Middle frontal gyrus (tissue), 1 donor: ENCODE data around the gene DTNBP1.

Experiments
- DNase-seq: peaks from one replicate; pipeline ENCODE4 v3.0.0-alpha.2; 2015; ENCODE audit warnings: low spot score; ENCODE audit errors: extremely low spot score

Gene DTNBP1

DNA sequence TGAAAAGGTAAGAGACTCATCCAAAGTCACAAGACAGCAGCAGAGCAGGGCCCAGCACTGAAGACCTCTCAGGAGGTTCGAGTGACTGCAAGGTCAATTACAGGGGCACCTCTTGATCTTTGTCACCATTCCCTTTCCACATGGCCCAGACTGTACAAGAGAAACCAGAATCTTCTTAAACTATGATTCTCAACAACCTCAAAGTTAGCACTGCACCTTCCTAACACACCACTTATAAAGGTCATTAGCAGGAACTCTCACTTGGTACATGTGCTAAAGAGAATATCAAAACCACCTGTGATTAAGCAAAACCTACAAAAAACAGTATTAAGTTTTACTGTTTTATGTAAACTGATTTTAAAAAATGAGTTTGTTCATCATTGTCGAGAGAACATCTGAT is 70.2 kb downstream of the DTNBP1 start:
- DNase-seq = no peak

GRCh38 chr6:15588971-15589634 is 73.7 kb downstream of the DTNBP1 start:
- no peak for DNase-seq

GRCh38 chr6:15586503-15586902 is 76.3 kb downstream of the DTNBP1 start:
- DNase-seq = no peak

GRCh38 chr6:15585760-15586214 is 77.0 kb downstream of the DTNBP1 start:
- DNase-seq = no peak

DNA sequence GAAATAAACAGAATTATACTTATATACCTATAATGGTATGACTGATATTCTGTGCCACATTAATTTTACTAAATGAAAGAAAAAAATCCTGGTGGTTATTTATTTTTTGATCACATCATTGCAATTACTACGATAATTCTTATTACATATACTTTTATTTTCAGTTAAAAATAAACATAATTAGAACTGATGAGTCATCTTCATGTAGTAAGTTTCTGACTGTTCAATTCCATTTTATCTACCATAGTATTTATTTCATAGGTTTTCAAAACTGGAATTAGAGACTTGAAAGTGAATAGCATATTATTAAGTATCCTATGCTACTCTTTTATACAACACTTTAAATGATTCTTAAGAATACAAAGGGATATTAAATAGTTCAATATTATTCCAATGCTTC is 80.3 kb downstream of the DTNBP1 start:
- DNase-seq = no peak

- no peak for DNase-seq
Measured at GRCh38 chr6:15581751-15582150, 81.1 kb downstream of the DTNBP1 start.

GRCh38 chr6:15580326-15580725 is 82.5 kb downstream of the DTNBP1 start:
- no peak for DNase-seq

GRCh38 chr6:15578716-15579391 is 84.0 kb downstream of the DTNBP1 start:
- DNase-seq = no peak

DNA sequence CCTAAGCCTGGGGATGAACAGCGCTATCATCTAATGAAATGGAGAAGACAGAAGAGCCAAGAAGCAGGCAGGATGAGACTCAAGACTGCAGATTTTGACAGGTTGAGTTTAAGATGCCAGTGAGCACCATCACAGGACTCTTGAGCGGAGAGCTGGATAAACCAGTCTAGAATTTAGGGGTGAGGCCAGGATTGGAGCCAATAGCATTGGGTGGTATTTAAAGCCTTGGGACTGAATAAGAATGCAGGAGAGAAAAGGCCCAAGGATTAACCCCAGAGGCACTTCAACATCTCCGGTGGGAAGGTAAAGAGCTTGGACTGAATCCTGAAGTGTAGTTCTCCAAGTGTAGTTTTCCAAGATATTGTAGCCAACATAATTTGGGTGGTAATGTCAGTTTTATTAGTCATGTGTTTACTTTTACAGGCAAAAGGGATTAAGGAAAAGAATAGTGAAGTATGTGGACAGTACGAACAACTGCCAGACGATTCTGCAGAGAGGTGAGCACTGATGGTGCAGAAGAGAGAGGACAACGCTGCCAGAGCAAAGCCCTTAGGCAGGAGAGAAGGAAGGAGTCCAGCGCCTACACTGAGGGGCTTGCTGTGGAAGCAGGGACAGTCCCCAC is 85.2 kb downstream of the DTNBP1 start:
- DNase-seq = no peak

GRCh38 chr6:15577106-15577505 is 85.7 kb downstream of the DTNBP1 start:
- DNase-seq = no peak

GRCh38 chr6:15575357-15576033 is 87.3 kb downstream of the DTNBP1 start:
- DNase-seq = no peak

GRCh38 chr6:15574486-15574885 is 88.3 kb downstream of the DTNBP1 start:
- DNase-seq = no peak

DNA sequence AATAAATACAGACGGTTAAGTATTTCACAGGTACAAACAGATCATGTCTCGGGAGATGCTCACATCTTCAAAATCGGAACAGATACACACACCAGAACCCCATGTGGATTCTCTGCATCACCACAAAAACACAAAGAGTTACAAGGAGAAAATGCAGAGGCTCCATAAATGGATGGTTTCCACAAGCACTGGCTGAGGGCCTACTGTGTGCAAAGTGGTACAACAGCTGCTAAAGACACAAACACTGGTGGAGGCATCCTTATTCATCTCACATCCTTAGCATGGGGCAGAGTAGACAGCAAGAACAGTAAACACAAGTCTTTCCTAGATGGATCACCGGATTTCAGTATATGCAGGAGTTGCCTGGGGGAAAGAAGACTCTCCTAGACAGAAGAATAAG is 88.8 kb downstream of the DTNBP1 start:
- DNase-seq = no peak

GRCh38 chr6:15573384-15573783 is 89.4 kb downstream of the DTNBP1 start:
- DNase-seq = no peak

DNA sequence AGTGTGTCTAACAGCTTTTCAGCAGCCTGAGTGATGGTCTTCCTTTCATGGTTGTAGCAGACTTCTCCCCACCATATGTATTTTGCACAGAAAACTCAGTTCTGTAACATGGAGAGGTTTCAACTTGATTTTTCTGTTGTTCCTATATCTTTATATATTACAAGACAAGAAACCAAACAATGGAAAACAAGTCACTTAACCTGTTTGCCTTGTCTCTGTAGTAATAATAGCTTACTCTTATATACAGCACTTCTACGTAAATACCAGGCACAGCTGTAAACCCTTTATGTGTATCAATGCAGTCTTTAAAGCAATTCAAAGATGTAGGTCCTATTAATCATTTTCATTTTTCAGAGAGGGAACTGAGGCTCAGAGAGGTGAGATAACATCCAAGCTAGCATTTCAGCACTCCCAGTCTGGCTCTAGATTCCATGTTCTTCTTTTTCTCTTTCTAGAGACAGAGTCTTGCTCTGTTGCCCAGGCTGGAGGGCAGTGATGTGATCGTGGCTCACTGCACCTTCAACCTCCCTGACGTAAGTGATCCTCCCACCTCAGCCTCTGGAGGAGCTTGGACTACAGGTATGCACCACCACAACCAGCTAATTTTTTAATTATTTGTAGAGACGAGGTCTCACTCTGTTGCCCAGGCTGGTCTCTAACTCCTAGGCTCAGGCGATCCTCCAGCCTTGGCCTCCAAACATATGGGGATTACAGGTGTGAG is 90.4 kb downstream of the DTNBP1 start:
- DNase-seq = no peak

DNA sequence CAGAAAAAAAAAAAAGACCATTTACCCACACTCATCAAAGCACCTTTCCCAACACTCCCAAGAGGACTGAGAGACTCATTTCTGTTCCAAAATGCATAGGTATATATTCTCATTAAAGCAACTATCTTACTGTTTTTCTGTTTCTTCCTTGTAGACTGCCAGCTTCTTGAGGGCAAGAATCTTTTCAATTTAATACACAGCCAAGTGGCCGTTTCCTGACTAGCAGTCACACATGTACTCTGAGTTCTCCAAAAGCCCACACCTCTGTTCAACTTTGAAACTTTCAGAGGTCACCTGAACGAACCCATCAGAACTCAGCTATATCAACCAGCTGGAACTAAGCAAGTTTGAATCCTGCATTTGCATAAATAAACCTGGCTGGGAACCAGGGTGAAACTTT is 92.7 kb downstream of the DTNBP1 start:
- DNase-seq = no peak

DNA sequence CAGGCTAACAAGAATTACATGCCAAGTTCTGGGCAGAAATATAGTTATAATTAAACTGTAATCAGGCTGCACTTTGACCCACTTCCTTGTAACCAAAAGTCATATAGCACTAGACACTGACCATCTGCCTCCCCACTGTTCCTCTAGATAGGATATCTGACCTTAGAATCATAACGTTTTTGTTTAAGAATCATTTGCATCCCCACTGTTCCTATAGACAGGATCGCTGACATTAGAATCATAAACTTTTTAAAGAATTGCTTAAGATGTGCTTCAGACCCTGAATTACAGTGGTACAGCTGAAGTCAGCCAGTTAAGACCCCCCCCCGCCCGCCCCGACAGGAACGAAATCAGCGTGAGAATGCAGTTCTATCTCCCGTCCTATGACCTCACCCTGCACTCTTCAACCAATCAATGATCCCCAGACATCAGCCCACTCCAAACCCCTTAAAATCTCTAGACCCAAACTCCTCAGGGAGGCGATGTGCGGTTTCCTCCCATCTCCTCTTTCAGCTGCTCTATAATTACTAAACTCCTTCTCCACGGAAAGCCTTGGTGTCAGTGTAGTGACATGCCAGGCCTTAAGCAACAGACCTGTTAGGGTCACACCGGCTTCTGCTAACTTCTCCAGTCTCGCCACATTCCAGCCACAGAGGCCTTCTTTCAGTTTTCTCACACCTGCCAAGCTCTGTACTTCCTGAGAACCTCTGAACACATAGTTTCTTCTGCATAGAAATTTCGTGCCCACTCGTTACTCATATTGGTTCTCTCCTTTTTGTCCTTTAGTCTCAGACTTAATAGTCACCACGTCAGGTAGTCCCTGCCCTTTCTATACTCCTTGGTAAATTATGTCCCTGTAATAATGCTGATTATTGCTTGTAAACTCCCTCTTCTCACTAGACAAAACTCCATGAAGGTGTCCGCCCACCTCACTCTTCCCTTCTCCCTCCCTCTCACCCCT is 93.5 kb downstream of the DTNBP1 start:
- DNase-seq = no peak

- DNase-seq = no peak
Measured at GRCh38 chr6:15562977-15563376, 99.9 kb downstream of the DTNBP1 start.

DNA sequence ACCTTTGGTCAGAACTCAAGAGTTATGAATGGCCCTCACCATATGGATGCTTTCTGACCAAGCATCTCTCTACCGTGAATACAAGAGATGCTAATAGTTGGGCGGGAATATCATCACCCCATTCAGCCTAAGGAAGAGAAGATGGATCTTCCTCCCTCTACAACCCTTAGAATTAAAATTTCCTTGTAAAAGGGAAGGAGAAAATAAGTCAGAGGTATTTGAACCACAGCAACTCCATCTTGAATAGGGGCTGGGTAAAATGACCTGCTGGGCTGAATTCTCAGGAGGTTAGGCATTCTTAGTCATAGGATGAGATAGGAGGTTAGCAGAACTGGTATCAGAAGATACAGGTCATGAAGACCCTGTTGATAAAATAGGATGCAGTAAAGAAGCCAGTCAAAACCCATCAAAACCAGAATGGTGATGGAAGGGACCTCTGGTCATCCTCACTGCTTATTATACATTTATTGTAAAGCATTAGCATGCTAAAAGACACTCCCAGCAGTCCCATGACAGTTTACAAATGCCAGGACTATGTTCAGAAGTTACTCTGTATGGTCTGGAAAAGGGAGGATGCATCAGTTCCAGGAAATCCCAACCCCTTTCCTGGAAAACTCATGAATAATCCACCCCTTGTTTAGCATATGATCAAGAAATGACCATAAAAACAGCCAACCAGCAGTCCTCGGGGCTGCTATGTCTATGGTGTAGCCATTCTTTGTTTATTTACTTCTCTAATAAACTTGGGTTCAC is 101.2 kb downstream of the DTNBP1 start:
- DNase-seq = no peak

DNA sequence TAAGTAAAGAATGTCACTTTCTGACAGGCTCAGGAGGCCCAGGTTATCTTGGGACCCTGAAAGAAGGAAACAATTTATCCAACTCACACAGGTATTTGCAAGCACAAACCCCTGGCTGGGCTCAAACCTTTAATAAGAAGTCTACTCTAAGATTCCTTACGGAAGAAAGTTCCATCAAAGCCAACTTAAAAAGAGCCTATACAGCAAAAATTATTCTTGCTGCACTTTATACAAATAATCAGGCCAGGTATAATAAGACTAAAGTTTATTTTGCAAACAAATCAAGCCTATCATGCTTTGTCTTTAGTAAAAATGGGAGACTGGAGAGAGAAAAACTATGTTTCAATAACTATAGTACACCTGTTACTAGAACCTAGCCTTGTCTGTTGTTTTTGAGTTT is 102.1 kb downstream of the DTNBP1 start:
- DNase-seq = no peak
